ENCODE data around the gene STARD3. TPM values are rescaled to one million over a fixed set of nuclear protein-coding genes. Genes with fewer than 3 reads are reported as not detected.

Gene STARD3
- total and polyA plus RNA-seq, 2 of the 13 experiments (the other 11 are each of a cell fraction or from before 2014, with no cell fraction given): 34.6 to 100 TPM

DNA sequence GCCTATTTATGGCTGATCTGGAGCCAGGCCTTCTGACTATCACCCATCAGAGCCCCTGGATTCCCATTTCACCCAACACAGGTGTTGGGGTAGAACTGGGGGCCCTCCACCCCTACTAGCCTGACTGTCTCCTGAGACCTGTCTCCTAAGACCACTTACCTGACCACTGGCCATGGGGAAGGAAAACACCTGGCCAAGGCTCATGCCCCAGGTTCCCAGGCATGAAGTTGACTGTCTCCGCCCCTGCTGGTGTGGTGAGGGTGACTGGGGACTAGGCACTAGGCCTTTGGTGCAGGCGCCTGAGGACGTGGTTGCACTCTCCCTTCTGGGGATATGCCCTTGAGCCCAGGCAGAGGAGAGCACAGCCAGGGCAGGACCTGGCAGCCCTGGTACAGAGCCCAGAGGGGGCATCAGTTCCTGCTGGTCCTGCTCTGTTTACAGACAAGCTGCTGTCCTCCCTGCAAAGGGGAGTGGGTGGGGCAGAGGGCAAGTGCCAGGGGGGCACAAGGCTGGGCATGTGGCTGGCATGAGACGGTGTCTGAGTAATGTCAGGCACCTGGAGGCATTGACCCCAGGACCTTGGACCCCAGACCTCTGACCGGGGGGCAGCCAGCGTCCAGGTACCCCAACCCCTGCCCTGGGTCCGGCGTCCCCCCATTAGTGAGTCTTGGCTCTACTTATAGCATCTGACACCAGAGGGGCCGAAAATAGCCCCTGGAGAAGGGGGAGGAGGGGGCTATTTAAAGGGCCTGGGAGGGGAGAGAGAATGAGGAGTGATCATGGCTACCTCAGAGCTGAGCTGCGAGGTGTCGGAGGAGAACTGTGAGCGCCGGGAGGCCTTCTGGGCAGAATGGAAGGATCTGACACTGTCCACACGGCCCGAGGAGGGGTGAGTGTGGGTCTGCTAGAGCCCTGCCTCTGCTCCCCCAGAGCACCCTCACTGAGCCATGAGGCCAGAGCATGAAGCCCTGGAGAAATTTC, 27.9 kb downstream of the STARD3 start, which contains the start of gene TCAP (continued):
- TF ChIP-seq, protein P1, sequence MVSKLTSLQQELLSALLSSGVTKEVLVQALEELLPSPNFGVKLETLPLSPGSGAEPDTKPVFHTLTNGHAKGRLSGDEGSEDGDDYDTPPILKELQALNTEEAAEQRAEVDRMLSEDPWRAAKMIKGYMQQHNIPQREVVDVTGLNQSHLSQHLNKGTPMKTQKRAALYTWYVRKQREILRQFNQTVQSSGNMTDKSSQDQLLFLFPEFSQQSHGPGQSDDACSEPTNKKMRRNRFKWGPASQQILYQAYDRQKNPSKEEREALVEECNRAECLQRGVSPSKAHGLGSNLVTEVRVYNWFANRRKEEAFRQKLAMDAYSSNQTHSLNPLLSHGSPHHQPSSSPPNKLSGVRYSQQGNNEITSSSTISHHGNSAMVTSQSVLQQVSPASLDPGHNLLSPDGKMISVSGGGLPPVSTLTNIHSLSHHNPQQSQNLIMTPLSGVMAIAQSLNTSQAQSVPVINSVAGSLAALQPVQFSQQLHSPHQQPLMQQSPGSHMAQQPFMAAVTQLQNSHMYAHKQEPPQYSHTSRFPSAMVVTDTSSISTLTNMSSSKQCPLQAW (CRISPR knock-in tag; IDR thresholded peaks at IDR 0.05): no peak
- no peak for TF ChIP-seq TEAD3 (CRISPR knock-in tag; optimal IDR thresholded peaks at IDR 0.05; ENCODE audit: borderline replicate concordance)
- TF ChIP-seq HNRNPK (IDR thresholded peaks at IDR 0.05; ENCODE audit: low read depth, low read length, poor library complexity, severe bottlenecking): no peak
- TF ChIP-seq ZNF382 (CRISPR knock-in tag; IDR thresholded peaks at IDR 0.05; ENCODE audit: borderline replicate concordance): no peak
- no peak for TF ChIP-seq RAD51 (IDR thresholded peaks at IDR 0.05; ENCODE audit: borderline replicate concordance)
- no peak for TF ChIP-seq ZBTB7A (CRISPR knock-in tag; IDR thresholded peaks at IDR 0.05)
- TF ChIP-seq, protein P2, sequence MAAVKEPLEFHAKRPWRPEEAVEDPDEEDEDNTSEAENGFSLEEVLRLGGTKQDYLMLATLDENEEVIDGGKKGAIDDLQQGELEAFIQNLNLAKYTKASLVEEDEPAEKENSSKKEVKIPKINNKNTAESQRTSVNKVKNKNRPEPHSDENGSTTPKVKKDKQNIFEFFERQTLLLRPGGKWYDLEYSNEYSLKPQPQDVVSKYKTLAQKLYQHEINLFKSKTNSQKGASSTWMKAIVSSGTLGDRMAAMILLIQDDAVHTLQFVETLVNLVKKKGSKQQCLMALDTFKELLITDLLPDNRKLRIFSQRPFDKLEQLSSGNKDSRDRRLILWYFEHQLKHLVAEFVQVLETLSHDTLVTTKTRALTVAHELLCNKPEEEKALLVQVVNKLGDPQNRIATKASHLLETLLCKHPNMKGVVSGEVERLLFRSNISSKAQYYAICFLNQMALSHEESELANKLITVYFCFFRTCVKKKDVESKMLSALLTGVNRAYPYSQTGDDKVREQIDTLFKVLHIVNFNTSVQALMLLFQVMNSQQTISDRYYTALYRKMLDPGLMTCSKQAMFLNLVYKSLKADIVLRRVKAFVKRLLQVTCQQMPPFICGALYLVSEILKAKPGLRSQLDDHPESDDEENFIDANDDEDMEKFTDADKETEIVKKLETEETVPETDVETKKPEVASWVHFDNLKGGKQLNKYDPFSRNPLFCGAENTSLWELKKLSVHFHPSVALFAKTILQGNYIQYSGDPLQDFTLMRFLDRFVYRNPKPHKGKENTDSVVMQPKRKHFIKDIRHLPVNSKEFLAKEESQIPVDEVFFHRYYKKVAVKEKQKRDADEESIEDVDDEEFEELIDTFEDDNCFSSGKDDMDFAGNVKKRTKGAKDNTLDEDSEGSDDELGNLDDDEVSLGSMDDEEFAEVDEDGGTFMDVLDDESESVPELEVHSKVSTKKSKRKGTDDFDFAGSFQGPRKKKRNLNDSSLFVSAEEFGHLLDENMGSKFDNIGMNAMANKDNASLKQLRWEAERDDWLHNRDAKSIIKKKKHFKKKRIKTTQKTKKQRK (IDR thresholded peaks at IDR 0.05; ENCODE audit: low read length): no peak
- peak; percentile 58; the same call in 1 of the 2 replicates for TF ChIP-seq SALL2 (CRISPR knock-in tag; IDR thresholded peaks at IDR 0.05)
- TF ChIP-seq IRX3 (CRISPR knock-in tag; IDR thresholded peaks at IDR 0.05; ENCODE audit: borderline replicate concordance, low read depth): no peak
- TF ChIP-seq KLF6 (CRISPR knock-in tag; IDR thresholded peaks at IDR 0.05): no peak
- no peak for TF ChIP-seq CEBPB (IDR thresholded peaks at IDR 0.05; ENCODE audit: borderline replicate concordance, low read depth, low read length)
- no peak for TF ChIP-seq ETV5 (CRISPR knock-in tag; IDR thresholded peaks at IDR 0.05; ENCODE audit: borderline replicate concordance)
- TF ChIP-seq, protein P3, sequence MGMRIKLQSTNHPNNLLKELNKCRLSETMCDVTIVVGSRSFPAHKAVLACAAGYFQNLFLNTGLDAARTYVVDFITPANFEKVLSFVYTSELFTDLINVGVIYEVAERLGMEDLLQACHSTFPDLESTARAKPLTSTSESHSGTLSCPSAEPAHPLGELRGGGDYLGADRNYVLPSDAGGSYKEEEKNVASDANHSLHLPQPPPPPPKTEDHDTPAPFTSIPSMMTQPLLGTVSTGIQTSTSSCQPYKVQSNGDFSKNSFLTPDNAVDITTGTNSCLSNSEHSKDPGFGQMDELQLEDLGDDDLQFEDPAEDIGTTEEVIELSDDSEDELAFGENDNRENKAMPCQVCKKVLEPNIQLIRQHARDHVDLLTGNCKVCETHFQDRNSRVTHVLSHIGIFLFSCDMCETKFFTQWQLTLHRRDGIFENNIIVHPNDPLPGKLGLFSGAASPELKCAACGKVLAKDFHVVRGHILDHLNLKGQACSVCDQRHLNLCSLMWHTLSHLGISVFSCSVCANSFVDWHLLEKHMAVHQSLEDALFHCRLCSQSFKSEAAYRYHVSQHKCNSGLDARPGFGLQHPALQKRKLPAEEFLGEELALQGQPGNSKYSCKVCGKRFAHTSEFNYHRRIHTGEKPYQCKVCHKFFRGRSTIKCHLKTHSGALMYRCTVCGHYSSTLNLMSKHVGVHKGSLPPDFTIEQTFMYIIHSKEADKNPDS (CRISPR knock-in tag; IDR thresholded peaks at IDR 0.05): no peak
- peak; percentile 29; the same call in 1 of the 2 replicates for TF ChIP-seq HES4 (CRISPR knock-in tag; IDR thresholded peaks at IDR 0.05; ENCODE audit: borderline replicate concordance)
- no peak for TF ChIP-seq ZNF33B (CRISPR knock-in tag; IDR thresholded peaks at IDR 0.05)
- peak; percentile 91 for TF ChIP-seq HNRNPL (IDR thresholded peaks at IDR 0.05; ENCODE audit: low read depth, low read length)
- TF ChIP-seq ZNF788 (CRISPR knock-in tag; IDR thresholded peaks at IDR 0.05; ENCODE audit: borderline replicate concordance): 0 out of 2 replicates have a peak, but pooled peaks have one; percentile 23
- TF ChIP-seq ISX (CRISPR knock-in tag; conservative IDR thresholded peaks at IDR 0.05): no peak
- TF ChIP-seq, protein P4, sequence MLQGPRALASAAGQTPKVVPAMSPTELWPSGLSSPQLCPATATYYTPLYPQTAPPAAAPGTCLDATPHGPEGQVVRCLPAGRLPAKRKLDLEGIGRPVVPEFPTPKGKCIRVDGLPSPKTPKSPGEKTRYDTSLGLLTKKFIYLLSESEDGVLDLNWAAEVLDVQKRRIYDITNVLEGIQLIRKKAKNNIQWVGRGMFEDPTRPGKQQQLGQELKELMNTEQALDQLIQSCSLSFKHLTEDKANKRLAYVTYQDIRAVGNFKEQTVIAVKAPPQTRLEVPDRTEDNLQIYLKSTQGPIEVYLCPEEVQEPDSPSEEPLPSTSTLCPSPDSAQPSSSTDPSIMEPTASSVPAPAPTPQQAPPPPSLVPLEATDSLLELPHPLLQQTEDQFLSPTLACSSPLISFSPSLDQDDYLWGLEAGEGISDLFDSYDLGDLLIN (CRISPR knock-in tag; IDR thresholded peaks at IDR 0.05; ENCODE audit: borderline replicate concordance): 0 out of 2 replicates have a peak, but pooled peaks have one; percentile 29

All from HepG2 (cell line).